ENCODE results near the gene ARRDC3.
"Not testable (repeated sequence)": the region's sequence is repeated elsewhere in the genome, so short reads cannot be mapped to it uniquely, and the experiment has no call there.

The ARRDC3 gene

GRCh38 chr5:91359962-91360609 lies 23.0 kb downstream of the ARRDC3 start:
- no peak for DNase-seq (ENCODE audit: low read depth)

- DNase-seq (ENCODE audit: low read depth) = no peak
These were observed 25.3 kb downstream of the ARRDC3 start for GRCh38 chr5:91357806-91358205.

DNA sequence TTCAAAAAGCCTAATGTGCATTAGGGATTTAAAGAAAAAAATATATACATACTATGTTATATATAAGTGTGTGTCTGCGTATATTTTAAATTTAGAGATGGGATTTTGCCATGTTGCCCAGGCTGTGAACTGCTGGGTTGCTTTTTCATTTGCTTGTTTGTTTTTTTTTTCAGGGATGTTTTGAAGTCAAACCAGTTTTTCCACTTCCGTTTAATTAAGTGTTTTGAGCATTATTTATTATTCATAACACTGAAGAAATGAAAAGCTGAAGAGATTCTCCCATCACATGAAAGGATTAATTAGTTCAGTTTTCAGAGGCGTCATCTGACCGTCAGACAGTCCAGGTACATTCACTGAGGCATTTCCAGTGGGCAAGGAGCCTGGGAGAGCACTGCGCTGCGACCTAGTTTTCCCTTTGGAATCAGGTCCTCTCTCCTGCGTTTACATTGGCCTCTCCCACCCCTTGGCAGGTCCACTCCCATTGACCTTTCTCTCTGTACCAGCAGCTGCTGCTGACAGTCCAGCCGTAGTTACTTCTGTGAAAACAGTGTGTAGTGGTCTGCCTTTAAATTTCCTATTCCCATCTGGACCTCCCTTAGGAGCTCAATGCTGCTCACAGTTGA lies 26.0 kb downstream of the ARRDC3 start:
- DNase-seq (ENCODE audit: low read depth) = no peak

DNA sequence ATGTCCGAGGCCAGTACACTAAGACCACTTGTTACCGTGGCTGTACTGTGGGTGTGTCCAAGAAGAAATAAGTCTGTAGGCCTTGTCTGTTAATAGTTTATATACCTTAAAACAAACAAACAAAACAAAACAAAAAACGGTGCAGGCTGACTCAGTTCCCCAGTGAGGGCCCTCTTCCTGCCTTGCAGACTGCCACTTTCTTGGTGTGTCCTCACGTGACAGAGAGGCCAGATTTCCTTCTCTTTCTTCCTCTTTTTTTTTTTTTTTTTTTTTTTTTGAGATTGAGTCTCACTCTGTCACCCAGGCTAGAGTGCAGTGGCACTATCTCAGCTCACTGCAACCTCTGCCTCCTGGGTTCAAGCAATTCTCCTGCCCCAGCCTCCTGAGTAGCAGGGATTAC lies 28.2 kb downstream of the ARRDC3 start:
- DNase-seq (ENCODE audit: low read depth) = not testable (repeated sequence)

- no peak for DNase-seq (ENCODE audit: low read depth)
These were observed 30.1 kb downstream of the ARRDC3 start for GRCh38 chr5:91352831-91353695.

GRCh38 chr5:91345461-91345860 lies 37.7 kb downstream of the ARRDC3 start:
- DNase-seq (ENCODE audit: low read depth) = no peak

GRCh38 chr5:91344661-91345200 lies 38.4 kb downstream of the ARRDC3 start:
- not testable (repeated sequence) for DNase-seq (ENCODE audit: low read depth)

DNA sequence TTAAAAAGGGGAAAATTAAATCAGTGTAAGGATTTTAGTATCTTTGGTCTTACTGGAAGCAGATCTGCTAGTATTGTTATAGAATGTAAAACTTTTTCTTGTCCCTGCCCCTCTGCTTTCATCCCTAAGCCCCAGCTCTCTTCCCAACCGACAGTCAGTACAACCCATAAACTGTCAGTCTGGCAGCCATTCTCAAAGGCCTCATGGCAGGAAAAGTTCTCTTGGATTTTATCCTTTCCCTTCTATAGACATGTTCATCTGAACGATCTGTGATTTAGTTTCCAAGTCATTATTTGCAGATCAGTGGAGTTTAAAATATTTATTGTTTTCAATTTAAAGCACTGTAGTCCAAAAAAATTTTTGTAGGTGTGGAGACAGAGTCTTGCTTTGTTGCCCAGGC lies 39.2 kb downstream of the ARRDC3 start:
- no peak for DNase-seq (ENCODE audit: low read depth)

DNA sequence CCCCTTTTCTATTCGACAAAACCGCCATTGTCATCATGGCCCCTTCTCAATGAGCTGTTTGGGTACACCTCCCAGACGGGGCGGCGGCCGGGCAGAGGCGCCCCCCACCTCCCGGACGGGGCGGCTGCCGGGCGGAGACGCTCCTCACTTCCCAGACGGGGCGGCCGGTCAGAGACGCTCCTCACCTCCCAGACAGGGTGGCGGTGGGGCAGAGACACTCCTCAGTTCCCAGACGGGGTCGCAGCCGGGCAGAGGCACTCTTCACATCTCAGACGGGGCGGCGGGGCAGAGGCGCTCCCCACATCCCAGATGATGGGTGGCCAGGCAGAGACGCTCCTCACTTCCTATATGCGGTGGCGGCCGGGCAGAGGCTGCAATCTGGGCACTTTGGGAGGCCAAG lies 40.2 kb downstream of the ARRDC3 start:
- DNase-seq (ENCODE audit: low read depth) = not testable (repeated sequence)

- DNase-seq (ENCODE audit: low read depth) = no peak
These were observed 42.0 kb downstream of the ARRDC3 start for GRCh38 chr5:91341154-91341553.

GRCh38 chr5:91340532-91340931 lies 42.6 kb downstream of the ARRDC3 start:
- no peak for DNase-seq (ENCODE audit: low read depth)

DNA sequence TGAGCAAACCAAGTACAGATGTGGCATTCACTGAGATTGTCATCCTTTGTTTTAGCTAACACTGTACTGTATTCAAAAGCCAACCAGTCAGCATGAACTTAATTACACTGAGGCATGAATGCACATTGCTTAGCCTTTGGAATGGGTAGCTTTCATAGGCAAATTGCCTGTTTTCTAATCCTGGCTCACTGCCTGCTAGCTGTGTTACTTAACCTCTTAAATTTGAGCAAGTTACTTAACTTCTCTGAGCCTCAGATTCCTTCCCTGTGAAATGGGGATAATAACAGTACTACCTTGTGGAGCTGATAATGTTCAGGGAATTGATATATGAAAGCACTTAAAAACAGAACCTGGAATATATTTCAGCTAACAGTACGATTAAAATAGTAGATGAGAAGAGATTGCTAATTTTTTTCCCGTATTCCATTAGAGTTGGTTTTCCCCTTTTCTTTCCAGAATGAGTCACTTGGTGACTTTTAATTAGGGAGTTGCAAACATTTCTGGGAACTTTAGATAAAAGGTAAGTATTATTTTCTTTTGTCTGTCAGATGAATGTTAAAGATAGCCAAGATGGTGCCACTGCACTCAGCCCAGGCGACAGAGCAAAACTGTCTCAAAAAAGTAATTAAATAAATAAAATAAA lies 43.9 kb downstream of the ARRDC3 start:
- DNase-seq (ENCODE audit: low read depth) = no peak

DNA sequence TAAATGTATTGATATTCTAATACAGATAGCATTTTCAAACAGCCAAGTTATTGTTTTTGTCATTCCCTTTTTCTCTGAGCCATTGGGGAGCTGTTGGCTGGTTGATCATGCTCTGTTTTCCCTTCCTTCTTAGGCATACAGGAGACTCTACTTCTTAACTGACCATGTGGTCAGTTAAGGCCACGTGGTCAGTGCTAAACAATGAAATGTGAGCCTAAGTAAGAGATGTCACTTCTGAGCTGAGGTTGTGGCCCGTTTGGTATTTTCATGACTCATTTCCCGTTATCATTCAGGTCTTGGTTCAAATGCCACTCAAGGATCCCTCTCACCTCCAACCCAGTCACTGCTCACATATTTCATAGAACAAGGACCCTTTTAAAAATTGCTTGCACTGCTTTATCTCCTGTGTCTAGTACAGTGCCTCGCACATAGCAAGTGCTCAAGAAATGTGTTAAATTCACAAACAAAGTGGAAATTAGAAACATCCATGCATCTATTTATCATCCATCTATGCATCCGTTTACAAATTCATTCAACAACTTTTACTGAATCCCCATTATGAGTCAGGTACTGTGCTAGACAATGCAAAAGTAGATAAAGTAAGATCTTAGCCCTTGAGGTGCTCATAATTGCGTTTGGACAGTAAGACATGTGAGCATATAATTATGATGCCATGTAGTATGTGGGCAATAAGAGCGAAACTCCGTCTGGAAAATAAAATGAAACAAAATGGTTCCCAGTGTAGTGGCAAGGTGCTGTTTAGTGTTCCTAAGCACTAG lies 50.7 kb downstream of the ARRDC3 start:
- DNase-seq (ENCODE audit: low read depth) = no peak

GRCh38 chr5:91331705-91332104 lies 51.4 kb downstream of the ARRDC3 start:
- DNase-seq (ENCODE audit: low read depth) = no peak

DNA sequence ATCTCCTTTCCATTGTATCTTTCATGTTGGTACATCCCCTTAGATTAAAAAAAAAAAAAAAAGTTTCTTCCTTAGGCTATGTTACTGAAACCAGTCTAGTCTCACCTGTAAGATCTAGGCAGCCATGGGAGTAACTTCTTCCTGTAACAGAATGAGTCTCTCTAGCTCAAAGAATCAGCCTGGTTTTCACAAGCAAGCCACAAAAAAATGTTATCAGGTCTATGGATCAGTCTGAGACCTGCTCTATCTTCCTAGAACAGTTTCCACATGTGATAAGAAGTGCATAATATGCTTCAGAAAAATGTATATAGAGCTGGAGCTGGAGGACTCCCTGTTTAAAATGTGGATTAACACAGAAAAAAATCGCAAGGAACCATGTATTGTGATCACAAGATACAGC lies 53.8 kb downstream of the ARRDC3 start:
- no peak for DNase-seq (ENCODE audit: low read depth)

DNA sequence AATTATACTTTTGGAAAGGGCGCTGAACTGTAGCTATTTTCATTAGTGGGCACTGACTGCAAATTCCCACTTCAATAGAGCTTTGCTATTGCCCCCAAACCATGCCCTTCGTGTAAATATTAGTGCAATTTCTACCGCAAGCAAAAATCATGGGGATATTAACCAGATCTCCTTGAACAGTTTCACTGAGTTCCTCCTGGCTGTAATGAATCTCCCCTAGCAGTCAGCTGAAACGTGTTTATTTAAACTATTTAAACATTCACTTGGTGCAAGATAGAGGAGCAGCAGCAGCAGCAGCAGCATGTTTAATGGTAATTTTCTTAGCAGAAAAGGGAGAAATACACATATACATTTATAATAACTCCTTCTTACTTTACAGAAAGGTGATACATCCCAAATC lies 54.4 kb downstream of the ARRDC3 start:
- no peak for DNase-seq (ENCODE audit: low read depth)

- DNase-seq (ENCODE audit: low read depth) = not testable (repeated sequence)
These were observed 60.1 kb downstream of the ARRDC3 start for GRCh38 chr5:91322981-91323380.

- DNase-seq (ENCODE audit: low read depth) = no peak
These were observed 63.5 kb downstream of the ARRDC3 start for GRCh38 chr5:91319667-91320066.

GRCh38 chr5:91318724-91319123 lies 64.4 kb downstream of the ARRDC3 start:
- no peak for DNase-seq (ENCODE audit: low read depth)
